Iris pigment epithelial cell (primary cell): ENCODE measurements around the gene RCBTB1.

ENCODE experiments used
- DNase-seq: peaks from one replicate; pipeline ENCODE4 v3.0.0-alpha.2; 2011; ENCODE audit warnings: low read depth

Gene RCBTB1

DNA sequence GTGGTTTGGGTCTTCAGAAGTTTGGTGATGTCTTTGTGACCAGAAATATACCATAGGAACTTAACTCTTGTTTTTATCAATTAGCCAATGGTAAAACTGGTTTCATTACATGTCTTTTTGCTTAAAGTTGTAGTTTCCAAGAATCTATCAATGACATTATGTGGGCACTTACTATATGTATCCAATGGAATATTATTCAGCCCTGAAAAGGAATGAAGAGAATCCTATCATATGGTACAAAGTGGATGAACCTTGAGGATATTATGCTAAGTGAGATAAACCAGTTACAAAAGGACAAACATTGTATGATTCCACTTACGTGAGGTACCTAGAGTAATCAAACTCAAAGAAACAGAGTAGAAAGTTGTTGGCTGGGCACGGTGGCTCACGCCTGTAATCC lies 26.4 kb downstream of the RCBTB1 start:
- DNase-seq: no peak

DNA sequence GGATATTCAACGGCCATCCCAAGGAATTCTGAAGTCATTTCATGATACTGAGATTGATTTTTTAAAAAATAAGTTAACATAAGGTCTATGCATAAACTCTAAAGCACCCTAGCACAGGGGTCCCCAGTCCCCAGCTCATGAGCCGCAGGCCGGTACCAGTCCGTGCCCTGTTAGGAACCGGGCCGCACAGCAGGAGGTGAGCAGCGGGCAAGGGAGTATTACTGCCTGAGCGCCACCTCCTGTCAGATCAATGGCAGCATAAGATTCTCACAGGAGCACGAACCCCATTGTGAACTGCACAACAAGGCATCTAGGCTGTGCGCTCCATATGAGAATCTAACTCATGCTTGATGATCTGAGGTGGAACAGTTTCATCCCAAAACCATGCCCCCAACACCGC lies 31.0 kb downstream of the RCBTB1 start:
- DNase-seq: no peak

DNA sequence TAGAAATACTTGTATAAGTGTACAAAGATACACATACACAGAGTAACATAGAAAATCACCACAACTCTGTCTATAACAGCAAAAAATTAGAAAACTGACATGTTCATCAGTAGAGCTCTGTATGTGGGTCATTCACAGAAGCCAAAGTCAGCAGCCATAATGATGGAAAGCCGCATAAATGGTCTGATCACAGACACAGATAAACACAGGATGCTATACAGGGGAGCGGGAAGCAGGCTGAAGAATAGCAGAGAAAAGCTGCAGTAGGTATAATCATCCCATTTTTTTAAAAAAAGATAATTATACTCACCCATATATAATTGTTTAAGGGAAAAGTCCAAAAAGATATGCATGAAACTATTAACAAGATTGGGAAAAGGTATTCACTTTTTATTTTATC lies 31.5 kb downstream of the RCBTB1 start:
- no peak for DNase-seq

DNA sequence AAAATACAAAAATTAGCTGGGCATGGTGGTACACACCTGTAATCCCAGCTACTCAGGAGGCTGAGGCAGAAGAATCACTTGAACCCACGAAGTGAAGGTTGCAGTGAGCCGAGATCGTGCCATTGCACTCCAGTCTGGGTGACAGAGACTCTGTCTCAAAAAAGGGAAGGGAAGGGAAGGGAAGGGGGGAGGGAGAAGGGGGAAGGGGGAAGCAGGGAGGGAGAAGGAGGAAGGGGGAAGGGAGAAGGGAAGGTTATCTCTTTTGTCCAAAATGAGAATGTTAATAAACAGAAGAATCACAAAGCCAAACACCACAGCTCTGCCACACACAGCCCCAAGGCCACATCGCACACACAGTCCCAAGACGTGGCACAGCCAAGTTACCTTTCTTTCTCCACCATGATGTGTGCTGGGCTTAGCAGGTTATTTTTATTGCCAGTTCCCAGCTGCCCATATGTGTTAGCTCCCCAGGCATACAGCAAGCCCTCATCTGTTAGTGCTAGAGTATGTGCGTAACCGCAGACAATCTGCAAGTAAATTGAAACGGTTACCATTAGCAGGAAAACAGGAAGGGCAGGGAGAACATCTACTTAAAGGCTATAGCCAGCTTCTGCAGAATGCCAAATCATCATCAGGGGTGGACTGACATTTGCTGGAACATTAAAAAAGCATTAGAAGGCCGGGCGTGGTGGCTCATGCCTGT lies 34.3 kb downstream of the RCBTB1 start:
- no peak for DNase-seq

DNA sequence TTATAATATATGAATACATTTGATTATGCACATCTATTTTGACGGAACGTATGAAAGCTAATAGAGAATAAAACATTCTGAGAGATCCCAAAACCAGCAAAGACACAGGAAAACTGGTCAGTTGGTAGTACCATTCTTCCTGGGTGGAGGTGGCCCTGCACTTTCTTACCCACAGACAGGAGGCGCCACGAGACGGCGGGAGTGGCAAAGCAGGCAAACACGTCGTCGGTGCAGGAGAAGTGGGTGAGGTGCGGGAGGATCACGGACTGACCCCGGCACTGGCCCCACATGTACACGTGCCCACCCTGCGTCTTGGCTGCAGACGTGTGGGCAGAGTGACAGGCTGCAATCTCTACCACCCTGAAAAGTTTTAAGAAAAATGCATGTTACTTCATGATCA lies 36.1 kb downstream of the RCBTB1 start:
- DNase-seq: no peak

DNA sequence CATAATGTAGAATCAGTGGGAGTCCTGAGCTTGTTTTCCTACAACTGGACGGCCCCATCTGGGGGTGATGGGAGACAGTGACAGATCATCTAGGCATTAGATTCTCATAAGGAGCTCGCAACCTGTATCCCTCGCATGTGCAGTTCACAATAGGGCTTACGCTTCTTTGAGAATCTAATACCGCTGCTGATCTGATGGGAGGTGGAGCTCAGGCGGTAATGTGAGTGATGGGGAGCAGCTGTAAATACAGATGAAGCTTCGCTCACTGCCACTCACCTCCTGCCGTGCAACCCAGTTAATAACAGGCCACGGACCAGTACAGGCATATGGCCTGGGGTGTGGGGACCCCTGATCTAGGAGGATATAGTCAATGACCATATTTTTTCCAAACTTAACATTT lies 38.8 kb downstream of the RCBTB1 start:
- DNase-seq: no peak

DNA sequence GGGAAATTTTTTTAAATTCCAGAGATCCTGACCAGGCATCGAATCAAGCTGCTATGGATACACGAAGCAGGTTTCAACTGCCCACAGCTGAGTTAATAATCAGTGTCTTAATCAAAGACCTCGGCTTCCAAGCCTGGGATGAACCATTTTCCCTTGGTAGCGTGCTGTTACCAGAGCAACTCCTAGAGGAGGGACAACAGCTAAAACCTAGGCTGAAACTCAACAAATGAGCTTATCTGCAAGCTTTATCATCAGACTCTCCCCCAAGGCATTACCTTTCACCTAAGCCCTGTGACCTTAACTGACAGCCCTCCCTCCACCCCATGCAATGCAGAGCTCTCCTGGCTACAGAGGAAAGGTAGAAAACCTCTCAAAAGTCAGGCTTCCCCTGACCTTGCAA lies 39.7 kb downstream of the RCBTB1 start:
- DNase-seq: no peak

DNA sequence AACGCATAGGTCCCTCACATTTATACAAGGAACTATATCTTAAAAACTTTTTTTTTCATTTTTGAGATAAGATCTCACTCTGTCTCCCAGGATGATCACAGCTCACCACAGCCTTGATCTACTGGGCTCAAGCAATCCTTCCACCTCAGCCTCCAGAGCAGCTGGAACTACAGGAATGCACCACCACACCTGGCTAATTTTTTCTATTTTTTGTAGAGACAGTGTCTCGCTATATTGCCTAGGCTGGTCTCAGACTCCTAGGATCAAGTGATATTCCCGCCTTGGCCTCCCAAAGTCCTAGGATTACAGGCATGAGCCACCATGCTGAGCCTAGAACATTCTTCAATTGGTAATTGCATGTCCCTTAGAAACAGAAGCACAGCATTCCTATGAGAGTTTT lies 41.7 kb downstream of the RCBTB1 start:
- no peak for DNase-seq

DNA sequence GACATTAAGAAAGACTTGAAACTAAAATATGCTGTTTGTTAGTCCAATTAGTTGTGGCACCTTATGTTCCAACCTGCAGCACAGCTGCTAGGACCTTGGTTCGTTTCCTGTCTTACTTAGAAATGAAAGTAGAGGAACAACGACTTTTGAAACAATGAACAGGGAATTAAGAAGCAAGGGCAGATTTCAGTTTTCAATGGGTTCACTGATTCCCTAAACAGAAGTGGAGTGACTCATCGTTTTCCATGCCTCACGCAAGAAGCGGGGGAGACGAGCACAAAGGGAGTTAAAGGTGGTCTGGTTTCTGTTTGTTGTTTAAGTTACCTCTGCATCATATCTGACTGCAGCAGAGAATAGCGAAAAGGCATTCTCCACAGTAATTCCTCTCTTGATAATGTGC lies 44.8 kb downstream of the RCBTB1 start:
- DNase-seq: peak; percentile 49

DNA sequence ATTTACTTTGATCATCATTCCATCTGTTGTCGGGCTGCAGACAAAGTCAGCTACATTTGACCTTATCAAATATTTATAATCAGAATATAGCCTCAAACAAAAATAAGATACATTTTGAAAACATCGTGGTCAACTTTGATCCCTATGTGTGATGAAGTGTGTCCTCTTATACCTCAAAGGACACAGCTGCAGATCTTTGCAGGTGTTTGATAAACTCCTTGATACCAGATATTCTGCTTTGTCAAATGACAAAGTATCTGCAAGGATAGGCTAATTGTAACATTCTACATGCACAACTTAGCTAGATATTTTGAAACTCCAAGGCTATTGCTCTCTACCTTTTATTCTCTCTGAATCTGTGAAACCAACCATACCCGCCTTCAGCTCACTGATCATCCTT lies 45.6 kb downstream of the RCBTB1 start:
- DNase-seq: no peak

DNA sequence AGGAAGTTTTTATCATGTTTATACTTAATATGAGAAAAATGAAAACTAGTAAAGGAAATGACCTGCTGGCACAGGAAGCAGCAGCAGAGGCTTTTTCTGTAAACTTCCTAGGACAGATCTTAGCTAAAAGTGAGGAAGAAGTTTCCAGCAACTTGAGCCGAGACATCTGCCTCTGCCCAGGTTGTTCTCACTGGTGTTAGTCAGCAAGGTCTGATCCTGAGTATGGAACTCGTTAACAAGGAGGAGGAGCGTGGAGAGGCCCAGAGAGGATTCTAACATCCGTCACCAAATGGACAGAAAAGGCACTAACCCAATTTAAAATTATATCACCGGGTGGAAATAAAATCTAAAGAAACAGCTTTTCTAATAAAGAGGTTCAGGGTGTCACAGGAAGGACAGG lies 46.0 kb downstream of the RCBTB1 start:
- peak; percentile 57 for DNase-seq

DNA sequence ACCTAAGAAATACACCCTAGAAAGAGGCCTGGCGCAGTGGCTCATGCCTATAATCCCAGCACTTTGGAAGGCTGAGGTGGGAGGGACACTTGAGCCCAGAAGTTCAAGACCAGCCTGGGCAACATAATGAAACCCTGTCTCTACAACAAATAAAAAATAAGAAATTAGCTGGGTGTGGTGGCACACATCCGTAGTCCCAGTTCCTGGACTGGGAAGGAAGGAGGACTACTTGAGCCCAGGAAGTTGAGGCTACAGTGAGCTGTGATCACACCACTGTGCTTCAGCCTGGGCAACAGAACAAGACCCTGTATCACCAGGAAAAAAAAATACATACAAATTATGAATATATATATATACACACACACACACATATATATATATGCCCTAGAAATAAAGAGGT lies 47.0 kb downstream of the RCBTB1 start:
- DNase-seq: no peak

DNA sequence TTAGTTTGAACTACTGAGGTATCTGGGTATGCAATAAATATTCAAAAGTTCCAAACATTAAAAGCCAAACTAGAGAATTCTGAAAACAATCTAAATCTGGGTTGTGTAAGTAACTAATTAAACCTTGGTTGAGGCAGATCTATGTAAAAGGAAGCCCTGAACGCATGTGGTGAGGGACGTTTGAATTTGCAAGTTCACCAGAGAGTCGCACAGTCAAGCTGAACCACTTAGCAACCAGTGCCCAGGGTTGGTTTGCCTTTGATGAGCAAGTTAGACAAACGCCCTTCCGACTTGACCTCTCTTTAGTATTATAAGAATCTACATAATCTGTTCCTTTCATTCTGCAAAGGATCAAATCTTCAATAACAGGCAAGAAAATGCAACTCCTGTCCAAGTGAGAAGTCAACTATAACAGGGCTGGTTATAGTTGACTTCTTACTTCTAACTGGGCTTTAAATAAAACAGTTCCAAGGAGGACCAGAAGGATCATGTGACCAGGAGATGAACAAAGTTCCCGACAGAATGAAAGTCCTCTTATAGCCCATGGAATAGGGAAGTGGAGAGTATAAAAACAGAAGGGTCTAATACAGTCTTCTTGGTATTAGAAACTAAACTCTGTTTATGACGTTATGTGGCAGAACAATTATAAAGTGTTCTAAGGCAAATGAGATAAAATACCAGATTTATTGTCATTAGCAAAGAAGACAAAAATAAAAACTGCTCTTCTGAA lies 49.0 kb downstream of the RCBTB1 start:
- no peak for DNase-seq

DNA sequence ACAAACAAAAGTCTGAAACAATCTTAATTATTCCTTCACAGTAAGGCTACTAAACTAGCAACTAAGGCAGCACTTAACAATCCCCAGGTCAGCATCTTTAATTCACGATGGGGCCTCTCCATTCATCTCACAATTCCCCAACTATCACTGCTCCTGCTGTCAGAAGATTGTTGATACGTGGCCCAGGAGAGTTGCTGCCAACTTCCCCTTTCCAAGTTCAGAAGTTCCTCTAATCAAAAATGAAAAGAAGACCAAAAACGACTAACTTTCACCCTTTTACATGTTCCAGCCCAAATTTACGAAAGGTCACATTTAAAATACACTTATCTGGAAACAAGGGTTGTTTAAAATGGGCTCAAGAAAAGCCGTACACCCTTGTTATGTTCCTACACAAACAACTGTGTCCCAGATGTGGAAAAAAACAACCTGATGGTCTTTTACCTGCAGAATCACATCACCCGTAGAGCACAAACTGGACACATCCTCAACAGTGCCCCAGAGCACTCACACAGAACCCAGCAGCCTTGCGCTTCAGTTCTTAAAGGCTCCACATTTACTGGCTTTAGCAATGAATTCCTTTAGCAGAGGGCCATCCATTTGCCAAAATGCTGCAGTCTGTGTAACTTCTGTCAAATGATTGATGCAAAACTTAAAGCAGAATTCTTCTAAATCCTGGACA lies 51.6 kb downstream of the RCBTB1 start:
- no peak for DNase-seq

DNA sequence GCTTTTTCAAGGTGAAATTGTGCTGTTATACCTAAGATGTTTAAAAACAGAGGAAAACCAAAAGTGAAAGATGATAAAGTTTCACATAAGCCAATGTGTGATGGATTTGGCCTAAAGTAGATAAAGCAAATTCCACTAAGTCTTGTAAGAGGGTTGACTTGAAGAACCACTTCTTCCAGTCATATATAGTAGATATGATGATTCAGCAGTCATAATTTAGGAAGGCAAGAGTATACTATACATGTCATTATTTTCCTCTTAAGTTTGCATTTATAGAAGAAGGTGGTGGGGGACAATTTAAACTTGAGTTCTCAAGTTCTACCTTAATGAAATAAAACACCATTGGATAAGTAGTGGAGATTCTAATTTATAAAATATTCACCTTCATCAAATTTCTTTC lies 52.3 kb downstream of the RCBTB1 start:
- no peak for DNase-seq

DNA sequence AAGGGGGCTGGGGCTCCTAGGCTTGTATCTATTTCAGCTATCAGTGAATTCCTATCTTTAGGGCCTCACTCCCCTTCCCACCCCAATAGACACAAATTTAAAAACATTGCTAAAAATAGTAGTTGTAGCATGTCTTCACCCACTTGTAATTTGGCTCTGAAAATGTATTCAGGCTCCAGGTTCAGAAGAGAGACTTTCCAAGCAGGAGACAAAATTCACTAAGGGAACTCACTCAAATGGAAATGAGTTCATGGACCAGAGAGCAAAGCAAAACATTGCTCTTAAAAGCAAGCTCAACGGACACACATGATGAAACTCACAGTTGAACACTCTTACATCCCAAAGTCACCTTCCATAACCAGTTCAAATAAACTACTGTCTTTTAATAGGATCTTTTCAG lies 52.8 kb downstream of the RCBTB1 start:
- no peak for DNase-seq

DNA sequence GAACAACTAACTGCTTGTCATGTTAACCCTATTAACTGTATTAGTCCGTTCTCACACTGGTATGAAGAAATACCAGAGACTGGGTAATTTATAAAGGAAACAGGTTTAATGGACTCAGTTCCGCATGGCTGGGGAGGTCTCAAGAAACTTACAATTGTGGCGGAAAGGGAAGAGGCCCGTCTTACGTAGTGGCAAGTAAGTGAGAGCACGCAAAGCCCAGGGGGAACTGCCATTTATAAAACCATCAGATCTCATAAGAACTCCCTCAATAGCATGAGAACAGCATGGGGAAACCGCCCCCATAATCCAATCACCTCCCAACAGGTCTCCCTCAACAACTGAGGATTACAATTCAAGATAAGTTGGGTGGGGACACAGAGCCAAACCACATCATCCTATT lies 54.9 kb downstream of the RCBTB1 start:
- no peak for DNase-seq

DNA sequence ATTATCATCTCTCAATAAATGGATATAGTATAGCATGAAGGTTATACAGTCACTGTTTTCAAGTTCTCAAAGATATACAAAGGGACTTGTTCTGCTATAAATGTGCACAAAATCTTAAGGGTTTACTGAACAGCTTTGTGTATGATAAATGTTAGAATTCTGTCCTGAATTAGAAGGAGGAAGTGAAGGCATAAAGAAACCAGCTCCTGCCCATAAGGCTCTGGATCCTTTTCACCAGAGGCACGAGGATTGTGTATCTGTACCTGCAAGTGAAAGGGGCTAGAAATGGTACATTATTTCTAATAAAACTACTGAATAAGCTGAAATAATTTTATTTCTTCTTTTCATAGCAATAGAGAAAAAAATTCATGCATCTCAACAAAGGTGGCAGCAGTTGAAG lies 57.2 kb downstream of the RCBTB1 start:
- DNase-seq: no peak

DNA sequence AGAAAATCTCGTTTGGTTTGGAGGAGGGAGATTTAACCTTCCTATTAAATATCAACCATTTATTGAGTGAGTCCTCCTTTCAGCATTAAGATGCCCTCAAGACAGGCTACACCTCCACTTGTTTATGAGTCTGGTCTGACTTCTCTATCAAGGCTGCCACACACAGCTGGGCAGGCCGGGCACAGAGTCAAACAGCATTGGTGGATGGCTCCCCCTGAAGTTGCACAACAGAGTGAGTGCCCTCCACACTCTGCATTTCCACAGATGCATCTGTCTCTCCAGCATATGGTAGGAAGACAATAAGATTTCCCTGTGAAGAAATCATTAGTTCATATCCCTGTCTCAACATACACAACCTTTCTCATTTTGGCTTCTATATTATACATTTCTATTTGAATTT lies 58.2 kb downstream of the RCBTB1 start:
- DNase-seq: no peak

DNA sequence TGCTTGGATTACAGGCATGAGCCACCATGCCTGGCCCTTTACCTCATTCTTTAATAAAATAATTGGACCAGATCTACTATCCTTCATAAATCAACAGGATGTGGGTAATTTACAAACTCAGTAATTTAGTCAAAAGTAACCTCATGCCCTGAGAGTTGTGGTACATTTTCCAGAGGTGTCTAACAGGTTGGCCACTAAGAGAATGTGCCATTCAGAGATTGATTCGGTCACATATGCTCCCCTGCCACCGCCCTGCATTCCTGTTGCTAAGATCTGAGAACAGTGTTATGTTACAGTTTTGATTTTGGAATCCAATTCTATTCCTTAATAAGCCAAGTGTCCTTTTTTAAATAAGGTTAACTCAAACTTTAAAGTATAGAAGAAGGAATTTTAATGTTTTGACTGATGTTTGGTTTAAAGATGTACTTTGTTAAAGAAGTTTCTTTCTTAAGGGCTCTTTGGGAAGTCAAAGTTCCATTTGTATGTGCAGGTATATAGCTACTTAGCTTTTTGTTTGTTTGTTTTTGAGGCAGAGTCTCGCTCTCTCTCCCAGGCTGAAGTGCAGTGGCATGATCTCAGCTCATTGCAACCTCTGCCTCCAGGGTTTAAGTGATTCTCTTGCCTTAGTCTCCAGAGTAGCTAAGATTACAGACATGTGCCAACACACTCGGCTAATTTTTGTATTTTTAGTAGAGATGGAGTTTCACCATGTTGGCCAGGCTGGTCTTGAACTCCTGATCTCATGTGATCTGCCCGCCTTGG lies 60.4 kb downstream of the RCBTB1 start:
- DNase-seq: no peak

DNA sequence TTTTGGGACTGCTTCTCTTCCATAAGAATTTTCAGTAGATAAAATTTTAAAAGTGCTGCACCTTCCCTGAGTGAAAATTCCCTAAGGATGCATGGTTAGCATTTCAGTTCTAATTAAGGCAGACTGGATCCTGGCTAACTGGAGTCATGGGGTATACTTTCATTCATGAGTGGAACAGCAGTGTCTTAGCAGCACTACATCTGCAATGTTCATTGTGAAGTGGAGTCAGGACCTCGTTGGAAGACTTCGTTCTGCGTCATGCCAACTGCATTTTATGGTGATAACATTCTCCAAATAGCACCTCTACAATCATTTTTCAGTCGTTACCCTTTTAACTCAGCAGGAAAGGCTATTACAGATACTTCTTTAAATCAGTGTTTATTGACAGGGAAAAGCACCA lies 64.1 kb downstream of the RCBTB1 start:
- DNase-seq: no peak

DNA sequence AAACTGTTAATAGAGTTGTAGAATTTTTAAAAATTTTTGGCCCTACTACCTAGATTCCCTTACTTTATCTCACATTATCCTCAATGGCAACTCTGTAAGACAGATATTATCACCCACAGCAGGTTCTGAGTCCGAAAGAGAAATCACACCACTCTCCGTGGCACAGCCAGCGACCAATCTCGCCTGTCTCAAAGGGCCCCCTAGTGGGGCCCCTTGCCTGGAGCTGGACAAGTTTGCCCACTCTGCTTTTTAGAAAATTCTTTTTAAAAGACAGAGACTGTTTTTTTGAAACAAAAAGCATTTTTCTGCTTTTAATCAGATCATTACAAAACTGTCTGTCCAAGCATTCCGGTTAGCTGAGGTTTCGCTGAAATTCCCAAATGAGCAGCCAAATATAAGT lies 67.9 kb downstream of the RCBTB1 start:
- no peak for DNase-seq

DNA sequence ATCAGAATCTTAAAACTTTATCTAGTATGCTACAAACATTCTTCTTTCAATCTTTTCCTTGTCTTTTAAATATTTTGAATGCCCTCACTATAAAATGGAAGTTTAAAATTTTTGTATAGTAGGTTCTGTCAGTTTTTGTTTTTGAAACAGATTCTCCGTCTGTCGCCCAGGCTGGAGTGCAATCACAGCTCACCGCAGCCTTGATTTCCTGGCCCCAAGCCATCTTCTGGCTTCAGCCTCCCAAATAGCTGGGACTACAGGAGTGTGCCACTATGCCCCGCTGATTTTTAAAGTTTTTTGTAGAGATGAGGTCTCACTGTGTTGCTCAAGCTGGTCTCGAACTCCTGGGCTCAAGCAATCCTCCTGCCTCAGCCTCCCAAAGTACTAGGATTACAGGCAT lies 68.9 kb downstream of the RCBTB1 start:
- DNase-seq: no peak
